SK-N-DZ (cell line): ENCODE data around the gene APBB1. TPM values are rescaled to one million over a fixed set of nuclear protein-coding genes. Genes with fewer than 3 reads are reported as not detected.

Source experiments
- DNase-seq: peaks from one replicate; pipeline ENCODE4 v3.0.0-alpha.2; 2015; ENCODE audit warnings: low spot score
- polyA plus RNA-seq, 2 experiments: library from polyadenylated mRNA; depleted of rRNA; stranded (reverse); fragments of >200 nt; gene quantifications; 2 replicates each; pipeline ENCODE4 v1.2.3, GENCODE V29; 2014

Gene APBB1
- 122 and 127 TPM in 2 replicates for polyA plus RNA-seq (2014; cell fraction: cytosol; rRNA removed)
- 113 and 127 TPM in 2 replicates for polyA plus RNA-seq (2014; cell fraction: nucleus; rRNA removed)

DNA sequence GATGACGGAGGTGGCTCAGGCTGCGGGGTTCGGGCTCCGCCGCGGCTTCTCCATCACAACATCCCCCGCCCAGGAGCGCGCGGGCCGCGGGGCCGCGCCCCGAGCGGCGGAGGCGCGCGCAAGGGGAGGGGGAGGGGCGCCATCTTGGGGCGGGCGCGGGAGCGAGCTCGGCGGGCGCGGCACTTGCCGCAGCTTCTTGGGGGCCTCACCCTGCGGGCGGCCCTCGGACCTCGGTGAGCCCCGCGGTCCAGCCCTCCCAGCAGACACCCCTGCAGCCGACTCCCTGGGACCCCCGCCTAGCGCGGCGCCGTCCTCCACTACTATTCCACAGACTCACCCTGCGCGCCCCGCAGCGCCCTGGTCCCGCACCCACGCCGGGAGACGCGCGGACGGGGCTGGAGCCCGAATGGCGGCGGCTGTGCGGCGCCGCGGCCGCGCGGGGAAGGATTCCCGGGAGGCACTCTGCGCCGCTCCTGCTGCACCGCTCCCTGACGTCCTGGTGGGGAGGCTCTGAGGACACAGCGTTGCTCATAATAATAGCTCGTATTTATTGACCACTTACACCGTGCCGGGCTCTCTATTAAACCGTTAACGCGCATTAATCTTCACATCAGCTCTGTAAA lies at the start of gene APBB1:
Gene APBB1 (minus strand): TSS at position 86 of the 623 bp plus-strand sequence. CDS start 7,747 bp downstream, outside the sequence.
- DNase-seq: peak; percentile 69

DNA sequence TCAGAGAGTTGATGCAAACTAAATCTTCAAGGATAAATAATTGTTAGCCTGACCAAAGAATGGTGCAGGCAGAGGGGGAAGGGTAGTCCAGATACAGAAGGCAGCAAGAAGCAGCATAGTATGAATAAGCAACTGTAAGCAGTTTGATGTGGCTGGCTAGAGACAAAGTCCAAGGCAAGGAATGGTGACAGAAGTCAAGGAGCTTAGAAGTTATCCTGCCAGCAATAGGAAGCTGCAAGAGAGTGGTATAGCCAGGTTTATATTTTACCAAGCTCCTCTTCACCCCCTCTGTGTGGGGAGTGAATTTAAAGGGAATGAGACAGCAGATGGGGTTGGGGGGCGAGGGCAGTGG lies 40.2 kb upstream of the APBB1 start:
- DNase-seq: no peak

DNA sequence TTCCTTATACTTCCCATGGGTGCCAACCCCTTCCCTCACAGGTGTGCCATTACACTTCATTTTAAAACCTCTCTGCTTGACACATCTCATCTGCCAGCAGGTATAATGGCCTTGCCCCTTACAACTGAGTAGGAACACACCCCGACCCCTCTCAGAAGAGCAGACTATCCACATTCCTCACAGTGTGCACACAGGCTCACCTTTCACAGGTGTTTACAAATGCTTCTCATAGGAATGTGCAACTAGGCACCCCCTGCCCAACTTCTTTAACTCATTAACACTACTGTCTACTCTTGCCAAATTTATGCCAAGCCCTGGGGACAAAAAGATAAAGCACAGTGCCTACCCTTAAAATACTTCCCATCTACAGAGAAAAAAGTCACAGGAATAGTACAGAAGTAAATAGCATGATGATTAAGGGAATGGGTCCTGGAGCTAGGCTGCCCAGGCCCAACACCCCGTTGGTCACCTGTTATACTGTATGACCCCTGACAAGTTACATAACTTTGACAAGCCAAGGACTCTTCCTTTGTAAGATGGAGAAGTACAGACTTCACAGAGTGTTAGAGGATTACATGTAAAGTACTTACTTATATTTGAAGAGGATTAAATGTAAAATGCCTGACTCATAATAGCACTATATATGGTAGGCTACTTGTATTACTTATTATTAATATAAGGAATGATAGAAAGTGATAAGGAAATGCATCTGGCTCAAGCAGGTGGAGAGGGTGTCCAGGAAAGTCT lies 39.6 kb upstream of the APBB1 start:
- no peak for DNase-seq

DNA sequence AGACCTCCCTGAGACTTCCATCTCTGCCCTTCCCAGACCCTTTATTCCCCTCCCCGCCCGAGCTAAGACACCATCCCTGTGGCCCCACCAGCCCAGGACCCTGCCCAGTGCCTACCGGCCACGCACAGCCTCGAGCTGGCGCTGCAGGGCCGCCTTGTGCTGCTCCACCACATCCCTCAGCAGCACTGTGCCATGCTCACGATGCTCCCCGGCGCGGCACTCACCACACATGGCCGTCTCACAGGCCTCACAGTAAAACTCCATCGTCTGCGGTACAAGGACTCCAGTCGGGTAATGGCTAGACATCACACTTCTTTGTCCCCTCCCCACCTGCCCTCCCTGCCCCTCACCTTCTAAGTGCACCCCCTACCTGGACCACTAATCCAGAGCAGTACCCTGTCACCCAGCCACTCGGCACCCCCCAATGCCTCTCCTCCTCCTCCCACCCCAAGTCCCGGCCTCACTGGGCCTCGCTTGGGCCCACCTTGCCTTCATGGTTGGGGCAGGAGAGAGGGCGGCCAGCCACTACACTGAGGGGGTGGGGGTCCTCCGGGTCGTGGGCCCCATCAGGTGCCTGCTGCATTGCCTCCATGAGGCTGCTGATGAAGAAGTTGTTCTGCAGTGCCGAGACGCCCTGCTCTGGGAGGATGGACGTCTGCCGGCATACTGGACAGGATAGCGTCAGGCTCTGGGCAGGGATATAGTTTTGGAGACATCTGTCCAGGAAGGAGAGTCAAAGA lies 38.9 kb upstream of the APBB1 start:
- no peak for DNase-seq

DNA sequence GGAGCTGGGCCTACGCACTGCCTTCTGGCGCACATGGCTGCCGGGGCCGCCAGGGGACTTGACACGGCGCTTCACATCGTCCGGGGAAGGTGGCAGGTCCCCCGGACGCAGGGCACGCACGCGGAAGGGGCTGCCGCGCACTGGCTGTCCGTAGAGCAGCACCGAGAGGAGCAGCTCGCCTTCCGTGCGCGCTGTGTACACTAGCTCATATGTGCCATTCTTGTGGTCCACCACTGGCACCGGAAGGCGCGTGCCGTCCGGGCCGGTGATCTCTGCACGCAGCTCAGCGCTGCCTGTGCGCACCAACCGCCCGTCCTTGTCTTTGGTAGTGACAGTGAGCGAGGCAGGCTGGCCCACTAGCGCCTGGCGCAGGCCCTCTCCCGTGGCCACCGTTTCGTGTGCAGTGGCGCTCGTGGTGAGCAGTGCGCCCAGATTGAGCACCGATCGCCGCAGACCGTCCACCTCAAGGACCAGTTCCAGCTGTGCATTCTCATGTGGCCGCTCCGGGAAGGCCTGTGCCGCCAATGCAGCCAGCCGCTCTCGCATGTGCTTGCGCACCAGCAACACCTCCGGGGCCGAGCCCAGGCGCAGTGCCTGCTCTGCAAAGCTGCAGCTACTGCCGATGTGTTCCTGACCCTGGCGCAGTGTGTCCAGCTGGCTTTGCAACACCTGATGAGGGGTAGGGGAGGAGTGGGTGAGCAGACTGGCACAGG lies 37.6 kb upstream of the APBB1 start:
- no peak for DNase-seq

DNA sequence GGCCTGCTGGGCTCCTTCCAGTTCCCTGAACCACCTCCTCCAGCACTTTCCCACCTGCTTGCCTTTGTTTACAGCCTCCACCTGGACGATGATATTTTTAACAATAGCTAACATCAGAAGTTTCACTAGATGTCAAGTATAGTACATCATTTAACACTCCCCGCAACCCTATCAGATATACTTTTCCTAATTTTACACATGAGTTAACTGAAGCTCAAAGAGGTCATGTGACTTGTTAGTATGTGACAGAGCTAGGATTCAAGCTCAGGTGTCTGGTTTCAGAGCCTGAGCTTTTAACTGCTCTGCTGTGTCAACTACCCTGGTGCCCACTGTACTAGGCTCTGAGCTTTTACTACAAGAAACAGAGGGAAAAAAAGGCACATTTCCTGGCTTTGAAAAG lies 36.2 kb upstream of the APBB1 start:
- no peak for DNase-seq

DNA sequence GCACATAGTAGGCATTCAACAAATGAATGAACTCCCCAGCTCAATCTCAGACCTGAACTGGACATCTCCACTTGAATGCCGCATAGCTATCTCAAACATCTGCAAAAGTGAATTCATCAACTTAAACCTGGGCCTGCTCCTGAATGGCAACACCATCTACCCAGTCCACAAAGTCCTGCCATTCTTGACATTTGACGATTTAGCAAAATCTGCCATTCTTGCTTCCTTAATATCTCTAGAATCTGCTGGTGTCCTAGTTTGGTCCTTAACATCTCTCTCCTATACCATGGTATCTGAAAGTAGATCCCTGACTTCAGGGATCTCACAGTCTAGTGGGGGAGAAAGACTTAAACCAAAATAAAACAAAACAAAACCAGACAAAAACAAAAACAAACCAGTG lies 34.3 kb upstream of the APBB1 start:
- no peak for DNase-seq

DNA sequence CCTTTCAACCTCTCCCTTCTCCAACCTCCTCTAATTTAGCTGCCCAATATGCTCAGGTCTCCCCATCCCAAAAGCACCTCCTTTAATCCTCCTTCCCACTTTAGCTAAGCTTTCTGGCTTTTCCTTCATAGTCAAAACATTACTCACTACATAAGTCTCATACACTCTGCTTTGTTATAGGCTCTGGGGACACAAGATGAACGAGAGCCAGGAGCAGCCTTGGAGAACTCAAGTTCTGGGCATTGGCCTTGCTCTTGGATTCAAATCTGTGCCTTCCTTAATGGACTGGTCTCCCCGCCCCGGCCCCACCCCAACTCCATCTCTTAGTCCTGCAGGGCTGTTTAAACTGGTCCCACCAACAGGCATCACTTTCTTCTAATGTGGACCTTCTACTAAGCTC lies 33.3 kb upstream of the APBB1 start:
- DNase-seq: no peak

DNA sequence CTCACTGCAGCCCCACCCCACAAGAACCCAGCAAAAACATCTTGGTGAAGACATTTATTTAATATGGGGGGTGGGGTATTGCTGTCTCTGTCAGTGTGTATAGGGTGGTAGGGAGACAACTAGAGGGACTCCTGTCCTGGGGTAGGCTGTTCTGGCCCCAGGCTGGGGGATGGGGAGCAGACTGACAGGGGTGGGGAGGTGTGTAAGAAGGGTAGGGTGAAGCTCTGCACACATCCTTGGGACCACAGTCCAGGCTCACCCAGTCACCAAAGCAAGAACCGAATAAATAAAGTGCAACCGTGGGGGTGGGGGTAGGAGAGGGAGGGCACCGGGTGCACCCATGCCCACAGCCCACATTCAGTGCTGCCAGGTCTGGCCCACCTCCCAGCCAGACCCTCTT lies 29.7 kb upstream of the APBB1 start:
- no peak for DNase-seq

DNA sequence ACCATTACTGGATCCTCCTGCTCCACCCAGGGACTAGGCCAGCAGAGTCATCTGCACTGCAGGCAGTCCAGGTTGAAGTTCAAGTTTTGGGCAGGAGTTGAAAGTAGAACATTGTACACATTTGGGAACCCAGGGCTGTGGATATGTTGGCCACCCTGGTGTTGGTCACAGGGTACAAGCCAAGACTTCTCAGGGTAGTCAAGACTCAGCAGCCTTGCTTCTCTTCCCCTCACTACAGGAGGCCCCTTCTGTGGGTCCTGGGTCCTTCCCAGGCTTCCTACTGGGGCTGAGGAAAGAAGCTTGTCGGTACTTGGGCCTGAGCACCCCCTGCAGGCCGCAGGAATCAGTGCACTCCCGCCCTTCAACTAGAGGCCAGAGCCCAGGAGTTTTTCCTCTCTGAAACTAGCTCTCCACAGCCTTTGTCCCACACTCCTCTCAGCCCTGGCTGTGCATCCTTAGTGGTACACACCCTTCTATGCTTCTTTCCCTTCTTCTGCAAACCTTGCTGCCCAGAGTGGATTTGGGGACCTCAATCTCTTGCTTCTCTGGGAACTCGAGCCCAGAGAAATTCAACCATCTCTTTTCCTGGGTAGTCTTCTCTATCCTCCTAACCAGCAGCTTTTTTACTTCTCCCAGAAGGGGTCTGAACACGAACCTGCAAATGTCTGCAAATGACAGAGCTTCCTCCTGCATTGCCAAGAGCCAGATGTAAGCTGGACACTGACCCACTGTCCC lies 24.5 kb upstream of the APBB1 start:
- peak; percentile 57 for DNase-seq

DNA sequence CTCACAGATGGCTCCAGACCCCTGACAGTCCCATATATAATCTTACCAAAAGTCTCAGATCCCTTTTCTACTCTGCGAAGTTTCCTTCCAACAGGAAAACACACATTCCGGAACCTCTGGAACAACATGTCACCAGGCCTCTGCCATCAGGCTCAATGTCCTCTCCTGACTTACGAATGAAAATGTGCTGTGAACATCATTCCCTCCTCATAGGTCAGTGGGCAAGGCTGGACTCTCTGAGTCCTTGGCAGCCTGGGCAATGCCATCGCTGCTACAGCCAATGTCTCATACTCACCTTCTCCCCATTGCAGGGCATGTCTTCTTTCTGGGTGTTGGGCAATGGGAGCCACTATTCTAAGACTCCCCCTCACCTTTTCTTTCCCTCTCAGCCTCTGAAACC lies 23.5 kb upstream of the APBB1 start:
- DNase-seq: no peak

DNA sequence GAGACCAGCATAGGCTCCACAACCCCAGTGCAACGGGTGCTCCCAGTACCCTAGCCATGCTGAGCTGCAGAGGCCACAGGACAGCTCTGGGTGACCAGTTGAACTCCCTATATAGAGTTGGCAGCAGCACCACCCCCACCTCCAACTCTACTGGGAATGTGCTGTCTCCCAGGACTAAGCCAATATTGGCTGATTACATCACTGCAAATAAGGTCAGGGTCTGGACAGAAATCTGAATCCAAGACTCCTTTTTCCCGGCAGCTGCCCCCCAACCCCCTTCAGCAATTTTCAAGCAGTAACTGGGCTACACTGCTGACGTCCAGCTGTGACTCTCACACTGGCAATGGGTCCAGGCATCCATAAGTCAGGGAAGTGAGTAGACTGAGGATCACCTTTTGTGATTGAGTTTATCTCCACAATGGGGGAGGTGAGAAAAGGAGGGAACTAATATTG lies 22.0 kb upstream of the APBB1 start, which contains the start of gene HPX:
Gene HPX (minus strand): TSS at position 82 of the 453 bp plus-strand sequence. CDS start 24 bp downstream, at position 58.
- peak; percentile 37 for DNase-seq

DNA sequence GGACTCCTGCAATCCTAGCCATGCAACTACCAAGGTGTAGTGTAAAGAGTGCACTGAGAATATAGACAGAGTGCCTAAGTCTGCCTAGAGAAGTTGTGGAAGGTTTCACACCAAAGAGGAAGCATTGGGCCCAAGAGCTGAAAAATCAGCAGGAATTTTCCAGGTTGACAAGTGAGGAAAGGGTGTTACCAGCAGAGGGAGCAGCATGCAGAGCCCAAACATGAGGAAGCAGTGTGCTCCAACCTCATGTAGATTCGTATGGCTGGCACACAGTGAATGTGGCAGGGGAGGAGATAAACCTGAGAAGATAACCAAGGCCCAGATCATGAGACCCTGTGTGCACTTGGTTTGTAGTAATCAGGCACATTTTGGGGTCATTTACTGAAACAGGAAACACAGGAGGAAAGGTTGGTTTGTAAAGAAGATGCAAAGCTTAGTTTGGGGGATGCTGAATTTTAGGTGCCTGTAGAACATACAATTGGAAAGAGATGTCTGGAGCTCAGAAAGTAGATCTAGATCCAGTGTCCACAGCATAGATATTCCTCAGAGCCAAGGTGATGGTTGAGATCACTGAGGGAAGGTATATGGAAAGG lies 20.2 kb upstream of the APBB1 start:
- peak; percentile 82 for DNase-seq

DNA sequence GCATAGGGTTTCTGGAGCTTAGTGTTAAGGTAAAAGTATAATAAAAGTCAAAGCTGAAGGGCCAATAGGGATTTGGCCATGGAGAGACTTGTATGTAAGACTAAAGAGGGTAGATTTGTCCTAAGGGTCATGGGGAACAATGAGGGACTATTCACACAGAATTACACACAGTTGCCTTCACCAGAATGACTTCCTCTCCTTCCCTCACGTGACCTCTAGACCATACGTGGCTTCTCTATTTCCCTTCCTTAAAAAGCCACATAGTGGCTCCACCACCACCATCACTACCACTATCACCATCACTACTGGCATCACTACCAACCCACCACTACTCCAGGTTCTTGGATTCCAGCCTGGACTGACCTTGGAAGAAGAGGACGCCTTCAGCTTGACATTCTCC lies 19.1 kb upstream of the APBB1 start:
- no peak for DNase-seq

DNA sequence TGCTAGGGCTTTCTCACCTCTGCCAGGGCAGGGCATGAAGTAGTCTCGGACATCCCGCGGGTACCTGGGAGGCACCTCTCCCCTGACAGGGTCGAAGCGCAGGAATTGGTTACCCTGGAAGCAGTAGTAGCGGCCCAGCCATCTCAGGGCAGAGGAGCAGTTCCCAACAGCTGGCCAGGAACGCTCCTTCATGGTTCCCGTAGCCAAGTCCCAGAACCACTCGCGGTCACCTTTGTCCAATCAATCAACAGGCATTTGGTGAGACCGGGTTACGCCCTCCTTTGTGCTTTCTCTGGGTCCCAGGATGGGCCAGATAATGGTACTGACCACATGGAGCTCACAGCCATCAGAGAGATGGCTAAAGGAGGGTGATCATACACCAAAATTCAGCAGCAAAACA lies 18.5 kb upstream of the APBB1 start:
- DNase-seq: no peak

DNA sequence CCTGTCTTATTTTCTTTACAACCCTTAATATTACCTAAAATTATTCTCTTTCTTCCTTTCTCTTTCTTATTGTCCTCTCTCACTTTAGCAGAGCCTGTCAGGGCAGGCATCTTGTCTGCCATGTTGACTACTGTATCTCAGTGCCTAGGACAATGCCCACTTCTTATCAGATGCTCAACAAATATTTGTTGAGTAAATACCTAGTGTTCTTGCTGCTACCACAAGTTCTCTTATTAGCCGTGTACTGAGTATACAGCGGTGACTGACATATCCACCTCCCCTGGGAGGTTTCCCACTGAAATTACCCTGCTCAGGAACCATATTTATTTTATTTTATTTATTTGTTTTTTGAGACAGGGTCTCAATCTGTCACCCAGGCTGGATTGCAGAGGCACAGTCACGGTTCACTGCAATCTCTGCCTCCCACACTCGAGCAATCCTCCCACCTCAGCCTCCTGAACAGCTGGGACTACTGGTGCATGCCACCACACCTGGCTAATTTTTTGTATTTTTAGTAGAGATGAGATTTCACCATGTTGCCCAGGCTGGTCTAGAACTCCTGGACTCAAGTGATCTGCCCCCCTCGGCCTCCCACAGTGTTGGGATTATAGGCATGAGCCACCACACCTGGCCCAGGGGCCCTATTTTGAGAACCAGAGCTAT lies 15.2 kb upstream of the APBB1 start:
- no peak for DNase-seq

DNA sequence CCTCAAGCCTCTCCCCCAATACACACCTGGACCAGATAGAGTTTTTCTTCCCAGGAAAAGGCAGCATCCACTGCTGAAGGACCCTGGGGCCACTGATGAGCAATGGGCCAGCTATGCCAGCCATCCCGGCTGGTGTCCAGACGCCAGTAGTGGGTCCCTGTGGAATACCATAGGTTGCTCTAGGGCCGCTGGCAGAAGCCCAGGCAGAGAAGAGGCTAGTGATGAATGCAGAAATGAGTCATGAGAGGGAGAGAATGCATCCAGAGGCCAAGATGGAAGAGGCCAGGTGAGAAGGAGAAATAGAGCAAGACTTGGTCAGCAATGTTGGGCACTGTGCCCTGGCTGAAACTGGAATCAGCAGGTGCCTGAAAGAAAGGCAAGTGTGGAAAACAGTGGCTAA lies 13.0 kb upstream of the APBB1 start:
- no peak for DNase-seq

DNA sequence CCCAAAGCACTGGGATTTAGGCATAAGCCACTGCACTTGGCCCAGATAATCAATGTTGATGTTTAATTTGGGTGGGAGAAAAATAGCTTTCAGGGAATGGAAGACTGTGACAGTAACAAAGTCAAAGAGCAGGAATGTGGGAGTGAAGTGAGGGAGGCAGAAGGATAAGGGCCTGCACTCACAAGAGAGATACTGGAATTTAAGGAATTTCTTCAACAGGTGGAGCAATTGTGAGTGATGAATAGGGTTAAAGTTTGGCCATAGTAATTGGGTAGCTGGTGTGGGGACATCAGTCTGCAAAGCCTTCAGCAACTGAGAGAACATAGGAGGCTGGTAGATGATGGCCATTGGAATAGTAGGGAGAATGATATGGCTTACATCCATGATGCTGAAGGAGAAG lies 8.6 kb upstream of the APBB1 start:
- no peak for DNase-seq

DNA sequence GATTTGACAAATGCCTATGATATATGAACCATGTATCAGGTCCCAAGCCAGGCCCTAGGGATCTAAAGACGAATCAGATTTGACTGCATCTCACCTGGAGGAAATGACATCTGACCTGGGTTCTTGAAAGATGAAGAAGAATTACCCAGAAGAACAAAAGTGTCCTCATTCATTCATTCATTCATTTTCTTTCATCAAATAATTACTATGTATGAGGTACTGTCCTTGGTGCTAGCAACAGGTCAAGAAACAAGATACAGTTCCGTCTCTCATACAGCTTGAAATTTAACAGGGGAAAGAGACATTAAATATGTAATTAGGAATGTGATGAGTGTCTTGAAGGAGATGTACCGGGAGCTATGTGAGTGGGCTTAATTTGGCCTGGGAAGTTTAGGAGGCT lies 1.8 kb upstream of the APBB1 start:
- DNase-seq: no peak

DNA sequence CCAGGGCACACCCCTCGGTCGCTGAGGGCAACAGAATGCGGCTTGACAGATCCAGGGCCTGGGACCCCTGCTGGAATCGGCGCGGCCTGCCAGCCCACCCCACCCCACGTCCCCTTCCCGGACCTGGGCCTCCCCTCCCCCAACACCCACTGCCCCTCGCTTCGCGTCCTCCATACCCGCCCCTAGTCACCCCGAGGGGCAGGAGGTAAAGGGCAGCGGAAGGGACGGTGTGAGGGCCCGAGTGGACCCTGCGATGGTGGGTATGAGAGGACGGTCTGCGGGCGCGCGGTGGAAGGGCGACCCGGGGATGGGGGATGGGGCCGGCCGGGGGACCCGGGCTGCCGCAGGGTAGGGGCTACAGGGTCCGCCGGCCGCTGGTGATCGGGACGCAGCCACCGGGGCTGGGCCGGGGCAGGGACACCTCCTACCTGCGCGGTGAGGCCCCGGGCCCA lies 311 bp downstream of the APBB1 start:
- peak; percentile 35 for DNase-seq
